HG03025 (cell line): ENCODE results near the gene DIRAS1.
A peak's percentile ranks its signal among the peaks of the same experiment; 100 is the strongest.

Source experiments
- ATAC-seq: cut with Tn5 transposase; IDR thresholded peaks from one replicate; pipeline ENCODE4 v1.9.1; 2021; ENCODE audit warnings: mild to moderate bottlenecking, moderate library complexity; ENCODE audit not compliant: unreplicated experiment, low FRiP score

Gene DIRAS1

DNA sequence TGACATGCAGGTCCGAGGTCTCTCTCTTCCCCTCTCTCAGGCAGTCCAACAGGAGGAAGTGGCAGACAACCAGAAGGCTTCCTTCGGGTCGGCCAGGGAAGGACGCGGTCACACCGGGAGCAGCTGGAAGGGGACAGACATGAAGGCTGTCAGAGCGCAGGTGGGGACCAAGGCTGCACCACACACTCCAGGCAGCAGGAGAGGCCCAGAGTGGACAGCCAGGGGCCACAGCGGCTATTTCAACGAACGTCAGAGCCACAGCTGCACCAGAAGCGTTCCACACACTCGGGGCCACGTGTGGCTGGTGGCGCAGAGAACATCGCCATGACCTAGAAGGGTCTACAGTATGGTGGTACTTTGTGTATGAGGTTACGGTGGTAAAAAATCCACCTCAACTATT is 34.6 kb upstream of the DIRAS1 start:
- ATAC-seq = no peak

DNA sequence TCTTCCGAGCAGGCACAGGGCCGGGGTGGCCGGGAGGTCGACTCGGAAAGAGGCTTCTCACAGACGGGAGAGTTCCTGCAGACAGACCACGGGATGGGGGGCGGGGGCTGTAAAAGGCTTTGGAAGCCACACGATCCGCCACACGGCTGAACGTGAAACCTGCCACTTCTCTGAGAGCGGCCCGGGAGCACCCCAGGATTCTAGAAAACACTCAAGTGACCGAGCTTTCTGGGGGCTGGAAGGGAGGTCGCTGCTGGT is 34.2 kb upstream of the DIRAS1 start:
- no peak for ATAC-seq

DNA sequence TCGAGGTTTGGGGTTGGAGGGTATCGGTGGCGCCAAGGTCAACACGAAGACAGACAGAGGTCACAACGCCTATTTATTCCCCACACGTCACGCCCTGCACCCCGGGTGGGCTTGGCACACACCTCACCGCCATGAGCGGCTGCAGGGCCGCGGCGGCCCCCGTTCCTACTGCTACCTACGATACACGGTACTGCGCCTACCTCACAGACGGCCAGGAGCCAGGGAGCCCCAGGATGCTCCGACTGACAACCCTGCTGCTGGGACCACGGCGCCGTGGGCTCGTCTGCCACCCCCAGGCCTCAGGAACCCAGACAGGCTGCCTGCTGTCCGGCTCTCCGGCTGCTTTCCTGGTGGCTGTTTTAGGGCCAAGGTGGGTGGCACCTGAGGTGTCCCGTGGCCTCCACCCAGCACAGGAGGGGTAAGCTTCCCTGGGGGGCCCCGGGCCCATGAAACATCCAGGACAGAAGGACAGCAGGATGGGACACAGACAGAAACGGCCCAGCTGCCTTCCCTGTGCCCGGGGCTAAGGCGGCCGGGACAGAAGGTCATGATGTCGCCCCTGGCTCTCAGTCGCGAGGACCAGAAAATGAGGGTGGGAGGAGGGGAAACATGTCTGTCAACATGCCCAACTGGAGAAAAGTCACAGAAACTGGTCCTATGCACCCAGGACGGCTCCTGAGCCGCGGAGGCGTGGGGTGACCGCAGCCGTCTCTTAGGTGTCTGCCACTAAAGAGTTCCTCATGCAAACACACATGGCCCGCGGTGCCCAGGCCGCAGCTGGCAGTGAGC is 33.7 kb upstream of the DIRAS1 start:
- no peak for ATAC-seq

DNA sequence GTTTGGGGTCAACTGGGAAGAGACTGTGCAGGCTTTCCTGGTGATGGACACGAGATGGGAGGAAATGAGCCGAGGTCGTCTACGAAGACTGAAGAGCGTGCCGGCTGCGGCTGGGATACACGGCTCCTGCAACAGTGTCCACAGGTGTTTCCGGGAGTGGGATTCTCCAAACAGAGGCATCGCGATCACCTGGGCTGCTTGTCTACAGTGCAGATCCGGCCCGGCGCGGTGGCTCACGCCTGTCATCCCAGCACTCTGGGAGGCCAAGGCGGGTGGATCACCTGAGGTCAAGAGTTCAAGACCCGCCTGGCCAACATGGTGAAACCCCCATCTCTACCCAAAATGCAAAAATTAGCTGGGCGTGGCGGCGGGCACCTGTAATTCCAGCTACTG is 30.3 kb upstream of the DIRAS1 start:
- no peak for ATAC-seq

DNA sequence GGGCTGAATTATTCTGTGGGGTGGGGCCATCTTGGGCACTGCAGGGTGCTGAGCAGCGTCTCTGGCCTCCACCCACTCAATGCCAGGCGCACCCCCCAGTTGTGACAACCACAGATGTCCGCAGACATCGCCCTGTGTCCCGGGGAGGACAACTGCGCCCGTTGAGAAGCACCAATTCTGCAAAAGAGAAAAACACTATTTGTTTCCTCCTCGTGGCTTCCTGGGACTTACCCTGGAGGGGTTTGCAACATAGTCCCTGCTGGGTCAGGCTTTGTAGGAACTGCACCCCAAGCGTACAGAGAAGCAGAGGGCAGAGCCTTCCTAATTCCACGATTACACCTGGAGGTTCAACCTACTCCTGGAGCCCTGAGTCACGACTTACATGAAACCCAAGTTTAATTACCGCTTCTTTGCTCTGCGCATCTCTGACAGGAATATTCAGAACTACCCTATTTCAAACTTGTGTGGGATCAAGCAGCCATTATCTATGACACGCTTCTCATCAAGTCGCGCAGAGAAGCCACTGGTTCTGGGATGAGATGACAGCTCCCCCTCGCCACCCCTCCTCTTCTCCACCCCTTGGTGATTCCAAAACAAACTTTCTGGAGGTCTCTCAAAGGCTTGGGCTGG is 29.8 kb upstream of the DIRAS1 start:
- no peak for ATAC-seq

DNA sequence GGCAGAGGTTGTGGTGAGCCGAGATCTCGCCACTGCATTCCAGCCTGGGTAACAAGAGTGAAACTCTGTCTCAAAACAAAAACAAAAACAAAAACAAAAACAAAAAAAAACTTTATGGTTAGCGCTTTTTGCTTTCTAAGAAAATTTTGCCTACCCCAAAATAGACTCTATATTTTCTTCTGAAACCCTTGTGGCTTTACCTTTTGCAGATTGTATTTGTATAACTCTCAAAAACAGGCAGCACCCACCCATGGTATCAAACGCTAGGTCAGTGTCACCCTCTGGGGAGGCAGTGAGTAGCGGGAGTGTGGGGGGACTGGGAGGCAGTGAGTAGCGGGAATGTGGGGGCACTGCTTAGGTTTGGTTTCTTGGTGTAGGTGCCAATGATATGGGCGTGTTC is 26.2 kb upstream of the DIRAS1 start:
- no peak for ATAC-seq

DNA sequence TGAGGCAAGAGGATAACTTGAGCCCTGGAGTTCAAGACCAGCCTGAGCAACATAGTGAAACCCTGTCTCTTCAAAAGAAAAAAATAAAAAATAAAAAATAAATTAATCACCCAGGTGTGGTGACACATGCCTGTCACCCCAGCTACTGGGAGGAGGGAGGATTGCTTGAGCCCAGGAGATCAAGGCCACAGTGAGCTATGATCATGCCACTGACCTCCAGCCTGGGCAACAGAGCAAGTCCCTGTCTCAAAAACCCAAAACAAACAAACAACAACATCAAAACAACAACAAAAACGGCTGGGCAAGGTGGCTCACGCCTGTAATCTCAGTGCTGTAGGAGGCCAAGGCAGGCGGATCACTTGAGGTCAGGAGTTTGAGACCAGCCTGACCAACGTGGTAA is 22.9 kb upstream of the DIRAS1 start:
- ATAC-seq = no peak

DNA sequence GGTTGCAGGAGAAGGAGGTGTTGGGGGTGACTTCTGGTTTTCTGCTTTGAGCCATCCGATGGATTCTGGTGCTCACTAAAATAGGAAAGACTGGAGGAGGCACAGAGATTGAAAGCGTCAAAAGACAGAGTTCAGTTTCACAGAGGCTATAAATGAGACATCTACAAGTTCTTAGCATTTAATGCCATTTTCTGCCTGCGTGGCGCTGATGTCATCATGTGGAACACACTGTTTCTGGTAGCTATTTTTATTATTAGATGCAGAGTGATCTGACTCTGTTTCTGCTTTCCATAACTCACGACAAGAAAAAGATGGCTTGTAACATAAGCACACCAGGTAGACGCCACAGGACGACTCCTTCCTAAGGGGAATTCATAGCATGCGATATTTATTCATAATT is 21.9 kb upstream of the DIRAS1 start:
- ATAC-seq = no peak

DNA sequence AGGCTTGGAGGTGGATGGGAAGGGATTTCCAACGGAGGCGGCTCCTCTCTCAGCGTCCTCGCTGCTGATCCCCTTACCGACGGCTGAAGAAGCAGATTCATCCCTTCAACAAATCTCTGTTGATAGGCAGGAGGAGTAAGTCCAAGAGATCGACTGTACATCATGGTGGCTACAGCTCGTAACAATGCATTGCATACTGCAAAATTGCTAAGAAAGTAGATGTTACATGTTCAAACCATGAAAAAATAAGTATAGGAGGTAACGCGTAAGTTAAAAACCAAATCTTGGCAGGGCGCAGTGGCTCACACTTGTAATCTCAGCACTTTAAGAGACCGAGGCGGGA is 19.1 kb upstream of the DIRAS1 start:
- no peak for ATAC-seq

DNA sequence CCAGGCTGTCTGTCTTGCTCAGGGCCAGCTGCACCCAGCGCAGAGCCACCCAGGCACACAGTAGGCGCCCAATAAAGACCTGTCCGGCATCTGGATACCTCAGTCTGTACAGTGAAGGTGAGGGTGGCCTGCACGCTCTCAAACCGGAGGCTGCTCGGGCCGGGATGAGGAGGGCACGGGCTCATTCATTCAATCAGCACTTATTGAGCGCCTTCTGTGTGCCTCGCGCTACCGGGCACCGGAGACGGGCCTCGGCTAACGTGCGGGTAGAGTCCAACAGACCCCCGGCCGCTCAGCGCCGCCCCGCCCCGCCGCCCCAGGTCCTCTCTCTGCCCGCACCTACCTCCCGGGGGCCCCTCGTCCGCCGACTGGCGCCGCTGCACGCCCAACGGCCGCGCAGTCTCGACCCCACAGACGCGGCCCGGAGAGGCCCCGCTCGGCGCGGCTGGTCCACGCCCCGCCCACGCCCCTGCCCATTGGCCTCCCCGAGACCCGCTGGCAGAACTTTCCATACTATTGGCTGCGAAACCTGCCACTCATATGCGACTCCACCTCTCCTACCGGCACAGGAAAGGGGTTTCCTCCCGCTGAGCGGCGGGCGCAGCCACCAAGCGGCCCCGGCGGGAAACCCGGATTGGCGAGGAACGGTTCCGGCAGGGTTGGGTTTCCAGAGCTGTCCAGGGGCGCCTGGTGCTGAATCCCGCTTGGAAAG is 18.6 kb upstream of the DIRAS1 start, which contains the start of gene SLC39A3:
Gene SLC39A3 (minus strand): TSS at position 416 of the 712 bp plus-strand sequence. CDS start 2,760 bp downstream, outside the sequence.
- ATAC-seq = peak; percentile 78

DNA sequence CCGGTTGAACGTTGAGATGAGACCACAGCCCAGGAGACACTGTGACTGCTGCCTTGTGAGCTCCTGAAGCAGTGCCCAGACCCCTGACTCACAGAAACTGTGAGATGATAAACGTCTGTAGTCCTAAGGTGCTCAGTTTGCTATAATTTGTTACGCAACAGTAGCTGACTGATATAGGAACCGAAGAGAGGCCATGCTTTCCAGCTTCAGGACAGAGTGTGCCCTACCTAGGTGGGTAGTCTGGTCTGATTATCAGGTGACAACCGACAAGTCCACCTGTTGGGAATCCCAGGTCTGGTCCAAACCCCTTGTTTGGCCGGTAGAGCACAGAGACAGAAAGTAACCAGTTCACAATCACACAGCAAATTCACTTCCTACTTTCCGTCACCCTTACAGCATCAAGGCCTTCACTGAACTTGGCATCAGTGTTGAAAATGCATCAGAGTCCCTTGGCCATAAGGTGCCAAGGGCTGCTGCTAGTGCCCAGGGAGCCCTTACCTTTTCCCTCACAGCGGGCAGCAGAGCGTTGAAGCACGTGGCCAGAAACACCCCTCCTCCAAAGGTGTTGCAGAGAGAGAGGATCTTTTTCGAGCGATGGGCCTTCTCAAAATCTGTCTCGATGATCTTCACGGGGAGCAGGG is 15.5 kb upstream of the DIRAS1 start:
- ATAC-seq = no peak

DNA sequence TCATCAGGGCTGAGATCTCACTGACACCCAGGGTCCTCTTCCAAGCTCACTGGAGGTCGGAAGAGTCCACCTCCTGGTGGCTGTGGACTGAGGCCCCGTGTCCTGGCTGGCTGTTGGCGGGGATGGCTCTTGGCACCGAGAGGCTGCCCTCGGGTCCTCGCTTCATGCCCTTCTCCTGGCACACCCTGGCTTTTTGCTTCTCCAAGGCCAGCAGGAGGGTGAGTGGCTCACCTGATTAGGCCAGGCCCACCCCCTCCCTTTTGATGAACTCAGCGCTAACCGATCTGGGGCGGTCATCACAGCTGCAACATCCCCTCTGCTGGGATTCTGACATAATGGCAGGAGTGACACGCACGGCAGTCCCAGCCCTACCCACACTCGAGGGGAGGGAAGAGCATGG is 14.2 kb upstream of the DIRAS1 start:
- ATAC-seq = no peak

DNA sequence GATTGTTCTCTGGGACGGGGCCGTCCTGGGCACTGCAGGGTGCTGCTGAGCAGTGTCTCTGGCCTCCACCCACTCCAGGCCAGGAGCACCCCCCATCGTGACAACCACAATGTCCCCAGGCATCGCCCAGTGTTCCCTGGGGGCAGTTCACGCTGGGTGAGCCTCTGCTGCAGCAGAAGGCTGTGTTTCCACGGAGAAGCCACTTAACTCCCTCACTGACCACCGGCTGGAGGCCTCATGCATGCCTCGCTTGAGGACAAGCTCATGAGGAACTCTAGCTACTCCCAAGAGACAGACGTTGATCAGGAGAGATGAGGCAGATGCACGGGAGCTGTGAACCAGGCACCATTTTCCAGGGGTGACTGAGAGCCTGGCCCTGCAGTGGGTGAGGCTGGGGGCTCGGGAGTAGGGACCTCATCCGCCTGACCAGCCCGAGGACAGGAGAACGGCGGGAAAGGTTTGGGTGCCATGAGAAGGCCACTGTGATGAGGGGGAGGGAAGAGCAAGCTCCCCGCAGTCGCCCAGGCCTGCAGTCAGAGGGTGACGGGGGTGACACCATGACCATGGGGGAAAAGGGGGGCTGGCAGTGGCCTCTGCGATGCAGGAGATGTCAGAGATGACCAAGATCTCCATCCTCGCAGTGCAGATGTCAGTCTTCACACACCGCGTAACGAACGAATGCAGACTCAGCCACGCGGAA is 13.6 kb upstream of the DIRAS1 start:
- no peak for ATAC-seq

DNA sequence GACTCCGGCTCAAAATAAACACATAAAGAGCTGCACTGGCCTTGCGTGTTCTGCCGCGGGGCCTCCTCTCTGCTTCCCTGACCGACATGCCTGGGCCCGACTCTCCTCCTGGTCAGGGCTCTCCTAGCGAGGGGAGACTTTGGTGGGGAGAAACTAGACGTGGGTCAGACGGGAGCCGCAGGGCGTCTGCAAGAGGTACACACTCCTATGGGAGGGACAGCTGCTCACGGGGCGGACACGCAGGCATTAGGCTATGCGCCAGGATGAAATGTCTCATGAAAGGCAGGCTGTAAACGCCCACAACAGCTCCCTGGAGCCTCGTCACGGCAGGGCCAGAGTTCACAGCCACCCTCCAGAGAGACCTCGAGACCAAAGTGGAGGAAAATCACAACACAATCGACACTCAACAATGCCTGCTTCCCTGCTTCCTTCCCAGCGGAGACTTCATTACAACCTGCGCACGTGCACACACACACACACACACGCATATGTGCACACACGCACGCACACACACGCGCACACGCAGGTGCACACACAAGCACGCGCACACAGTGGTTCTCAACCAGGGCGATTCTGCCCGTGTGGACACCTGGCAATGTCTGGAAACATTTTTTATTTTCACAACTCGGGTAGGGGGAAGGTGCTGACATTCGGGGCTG is 12.9 kb upstream of the DIRAS1 start:
- ATAC-seq = no peak

DNA sequence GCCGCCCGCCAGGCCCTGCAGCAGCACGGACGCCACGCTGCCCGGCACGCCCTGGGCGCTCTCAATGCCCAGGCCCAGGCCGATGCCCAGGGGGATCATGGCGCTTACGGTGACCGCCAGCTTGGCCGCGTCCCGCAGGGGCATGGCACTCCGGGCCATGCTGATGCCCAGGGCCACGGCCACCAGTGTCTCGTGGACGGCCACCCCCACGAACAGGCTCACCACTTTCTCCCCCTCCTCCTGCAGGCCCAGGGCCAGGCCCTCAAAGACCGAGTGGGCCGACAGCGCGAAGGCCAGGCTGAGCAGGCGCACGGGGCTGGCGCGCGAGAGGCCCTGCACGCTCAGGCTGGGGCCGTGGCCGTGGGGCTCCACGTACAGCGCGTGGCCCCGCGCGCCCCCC is 11.7 kb upstream of the DIRAS1 start:
- no peak for ATAC-seq

DNA sequence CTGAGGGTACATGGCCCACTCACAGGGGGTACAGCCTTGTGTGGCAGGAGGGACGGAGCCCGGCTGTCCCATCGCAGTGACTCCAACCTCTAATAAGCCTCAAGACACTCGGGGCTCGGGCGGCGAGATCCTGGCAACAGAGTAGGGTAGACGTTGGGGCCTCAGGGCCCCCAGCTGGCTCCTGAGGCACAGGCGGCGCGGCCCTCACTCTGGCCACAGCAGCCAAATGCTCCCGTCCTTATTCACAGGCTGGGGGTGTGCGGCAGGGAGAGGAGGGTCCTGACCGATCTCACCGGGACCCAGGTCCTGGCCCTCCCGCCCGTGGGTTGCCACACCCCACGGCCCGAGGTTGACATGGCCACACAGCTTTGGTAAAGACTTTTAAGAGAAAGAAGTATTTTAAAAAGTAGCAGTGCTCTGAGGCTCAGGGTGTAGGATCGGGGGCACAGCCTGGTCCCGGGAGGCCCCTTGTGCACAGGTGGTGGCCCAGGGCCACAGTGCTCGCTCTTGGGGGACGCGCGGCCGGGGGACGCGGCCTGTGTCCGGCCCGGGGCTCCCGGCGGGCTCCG is 11.1 kb upstream of the DIRAS1 start:
- no peak for ATAC-seq

DNA sequence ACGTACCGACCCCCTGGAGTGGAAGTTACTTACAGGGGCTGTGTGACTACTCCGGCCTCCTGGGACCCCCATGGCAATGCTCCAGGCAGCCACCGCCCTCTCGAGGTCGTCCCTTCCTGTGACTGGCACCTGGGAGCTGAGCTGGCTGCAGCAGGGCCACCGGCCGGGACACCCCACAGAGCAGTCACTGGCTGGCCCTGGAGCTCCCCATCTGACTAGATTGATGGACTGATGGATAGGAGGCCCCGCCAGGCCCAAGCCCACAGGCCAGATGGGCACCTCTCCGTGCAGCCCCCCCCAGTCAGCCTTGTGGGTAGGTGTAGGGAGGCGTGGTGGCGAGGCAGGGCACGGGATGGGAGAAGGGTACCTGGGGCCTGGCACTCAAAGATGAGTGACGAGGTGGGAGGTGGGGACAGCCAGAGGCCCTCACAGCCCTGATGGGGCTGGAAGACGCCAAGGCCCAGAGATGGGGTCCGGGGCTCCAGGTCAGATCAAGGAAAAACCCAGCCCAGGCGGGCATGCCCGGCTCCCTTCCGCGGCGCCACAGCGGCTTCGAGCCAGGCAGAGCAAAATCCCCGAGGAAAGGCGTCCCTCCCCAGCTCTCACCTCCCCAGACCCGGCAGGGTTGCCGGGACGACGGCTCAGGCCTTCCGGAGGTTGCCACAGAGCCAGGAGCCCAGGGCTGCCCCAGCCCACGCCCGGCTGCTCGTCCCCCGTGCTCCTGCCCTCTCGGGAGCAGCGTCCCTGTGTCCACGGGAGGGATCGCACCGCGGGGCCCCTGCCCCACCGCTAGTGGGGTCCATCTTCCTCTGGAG is 10.2 kb upstream of the DIRAS1 start:
- ATAC-seq = no peak

DNA sequence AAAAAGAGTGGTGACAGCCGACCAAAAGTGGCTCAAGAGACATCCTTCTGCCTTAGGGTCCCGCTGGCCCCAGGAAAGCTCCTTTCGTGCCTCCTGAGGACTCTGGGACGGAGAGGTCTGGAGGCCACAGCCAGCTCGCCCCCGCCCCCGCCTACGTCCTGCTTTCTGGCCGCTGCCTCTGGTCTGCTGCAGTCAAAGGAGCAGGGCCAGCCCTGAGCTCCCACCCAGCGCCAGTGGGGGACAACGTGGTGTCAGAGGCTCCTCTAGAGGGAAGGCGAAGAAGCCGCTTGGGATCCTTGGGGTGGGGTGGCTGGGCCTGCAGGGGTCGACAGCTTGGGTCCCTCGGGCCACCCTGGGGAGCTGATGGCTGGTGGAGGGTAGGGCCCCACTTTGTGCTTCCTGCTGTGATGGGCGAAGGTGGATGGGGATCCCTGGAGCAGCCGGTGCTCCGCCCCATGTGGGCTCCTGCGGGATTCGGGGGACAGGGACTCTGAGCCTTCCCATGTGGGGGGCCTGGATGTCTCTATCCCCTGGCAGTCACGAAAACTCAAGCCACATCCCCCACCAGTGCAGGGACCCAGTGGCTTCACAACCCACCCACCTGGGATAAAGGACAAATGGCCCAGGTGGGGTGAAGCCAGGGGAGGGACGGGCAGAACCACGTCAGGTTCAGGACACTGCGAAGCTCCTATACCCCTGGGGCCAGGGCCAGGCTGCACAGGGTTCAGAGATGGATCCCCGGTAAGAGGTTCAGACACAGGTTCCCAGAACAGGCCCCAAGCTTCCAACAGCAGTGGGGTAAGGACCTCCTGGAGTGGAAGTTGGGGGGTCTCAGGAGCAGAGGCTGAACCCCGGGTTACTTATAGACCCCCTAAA is 9.0 kb upstream of the DIRAS1 start:
- ATAC-seq = no peak
